IMR-90 (cell line): ENCODE results near the gene RAPSN.

Experiments used
- CEBPB ChIP-seq: IDR thresholded peaks from 2 replicates; pipeline ENCODE4 v1.6.1; 2012; ENCODE audit warnings: low read depth, low read length, improper control_type of control experiment
- FOS ChIP-seq: fragments of 150-350 bp; IDR thresholded peaks from 2 replicates; pipeline ENCODE4 v1.6.1; 2016; ENCODE audit warnings: low read depth, low read length
- MXI1 ChIP-seq: IDR thresholded peaks from 2 replicates; pipeline ENCODE4 v1.6.1; 2012; ENCODE audit warnings: low read depth, mild to moderate bottlenecking, low read length, moderate library complexity, borderline replicate concordance
- POLR2A ChIP-seq: IDR thresholded peaks from 2 replicates; pipeline ENCODE4 v1.6.1; 2012; ENCODE audit warnings: mild to moderate bottlenecking, low read depth, low read length
- RAD21 ChIP-seq: IDR thresholded peaks from 2 replicates; pipeline ENCODE4 v1.6.1; 2012; ENCODE audit warnings: low read length, improper control_type of control experiment
- RCOR1 ChIP-seq: IDR thresholded peaks from 2 replicates; pipeline ENCODE4 v1.6.1; 2012; ENCODE audit warnings: mild to moderate bottlenecking, low read length, improper control_type of control experiment; ENCODE audit not compliant: insufficient replicate concordance
- RFX5 ChIP-seq: IDR thresholded peaks from 2 replicates; pipeline ENCODE4 v1.8.0; 2012; ENCODE audit warnings: low read depth, mild to moderate bottlenecking, low read length, moderate library complexity
- SMC3 ChIP-seq: fragments of 150-350 bp; IDR thresholded peaks from 2 replicates; pipeline ENCODE4 v1.6.1; 2016; ENCODE audit warnings: low read depth, mild to moderate bottlenecking, antibody characterized with exemption, low read length, moderate library complexity
- USF2 ChIP-seq: fragments of 150-350 bp; IDR thresholded peaks from 2 replicates; pipeline ENCODE4 v1.6.1; 2017; ENCODE audit warnings: mild to moderate bottlenecking, antibody characterized with exemption, low read length, low read depth
- TF ChIP-seq, protein P1 (sequence below): conservative IDR thresholded peaks from 2 replicates; pipeline ENCODE4 v1.5.1; 2012; ENCODE audit warnings: mild to moderate bottlenecking, low read depth, low read length, improper control_type of control experiment
- TF ChIP-seq, protein P2 (sequence below): fragments of 150-350 bp; IDR thresholded peaks from 2 replicates; pipeline ENCODE4 v1.6.1; 2016; ENCODE audit warnings: low read depth, mild to moderate bottlenecking, low read length, moderate library complexity, borderline replicate concordance

DNA sequence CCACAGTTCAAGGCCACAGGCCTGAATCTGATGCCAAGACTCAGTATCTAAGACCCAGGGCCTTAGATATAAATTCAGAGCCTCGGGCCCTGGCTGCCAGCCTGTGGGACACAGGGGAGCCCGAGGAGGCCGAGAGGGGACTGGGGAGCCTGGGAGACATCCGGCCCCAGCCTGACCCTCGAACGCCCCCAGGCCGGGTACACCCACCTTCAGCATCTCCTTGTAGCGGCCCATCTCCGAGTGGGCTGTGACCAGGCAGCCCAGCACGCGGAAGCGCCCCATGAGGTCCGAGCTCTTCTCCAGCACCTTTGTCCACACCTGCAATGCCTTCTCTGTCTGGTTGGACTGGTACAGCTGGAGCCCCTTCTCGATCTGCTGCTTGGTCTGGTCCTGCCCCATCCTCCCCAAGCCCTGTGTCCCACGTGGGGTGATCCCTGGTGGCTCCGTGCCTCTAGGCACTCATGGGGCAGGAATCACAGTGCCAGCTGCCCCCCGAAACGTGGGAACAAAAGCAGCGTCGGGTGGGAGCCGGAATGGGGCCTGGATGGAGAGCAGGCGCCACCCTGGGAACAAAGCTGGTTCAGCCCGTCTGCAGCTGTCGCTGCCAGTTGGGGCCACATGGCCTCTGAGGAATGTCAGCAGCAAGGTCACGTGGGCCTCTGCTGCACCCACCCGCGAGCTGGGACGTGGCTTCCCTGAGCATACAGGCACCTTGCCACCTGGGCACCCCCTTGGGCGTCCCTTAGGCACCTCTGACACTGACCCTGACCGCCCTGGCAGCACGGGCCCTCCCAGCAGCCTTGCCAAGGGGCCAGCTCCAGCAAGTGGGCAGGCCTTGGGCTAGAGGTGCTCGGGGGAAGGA is at the start of gene RAPSN:
- TF ChIP-seq FOS (no peak), POLR2A (no peak), RFX5 (no peak), RCOR1 (no peak), USF2 (no peak), MXI1 (no peak), RAD21 (no peak), SMC3 (no peak), CEBPB (no peak)
- TF ChIP-seq, protein P1, sequence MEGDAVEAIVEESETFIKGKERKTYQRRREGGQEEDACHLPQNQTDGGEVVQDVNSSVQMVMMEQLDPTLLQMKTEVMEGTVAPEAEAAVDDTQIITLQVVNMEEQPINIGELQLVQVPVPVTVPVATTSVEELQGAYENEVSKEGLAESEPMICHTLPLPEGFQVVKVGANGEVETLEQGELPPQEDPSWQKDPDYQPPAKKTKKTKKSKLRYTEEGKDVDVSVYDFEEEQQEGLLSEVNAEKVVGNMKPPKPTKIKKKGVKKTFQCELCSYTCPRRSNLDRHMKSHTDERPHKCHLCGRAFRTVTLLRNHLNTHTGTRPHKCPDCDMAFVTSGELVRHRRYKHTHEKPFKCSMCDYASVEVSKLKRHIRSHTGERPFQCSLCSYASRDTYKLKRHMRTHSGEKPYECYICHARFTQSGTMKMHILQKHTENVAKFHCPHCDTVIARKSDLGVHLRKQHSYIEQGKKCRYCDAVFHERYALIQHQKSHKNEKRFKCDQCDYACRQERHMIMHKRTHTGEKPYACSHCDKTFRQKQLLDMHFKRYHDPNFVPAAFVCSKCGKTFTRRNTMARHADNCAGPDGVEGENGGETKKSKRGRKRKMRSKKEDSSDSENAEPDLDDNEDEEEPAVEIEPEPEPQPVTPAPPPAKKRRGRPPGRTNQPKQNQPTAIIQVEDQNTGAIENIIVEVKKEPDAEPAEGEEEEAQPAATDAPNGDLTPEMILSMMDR, result no peak
- TF ChIP-seq, protein P2, sequence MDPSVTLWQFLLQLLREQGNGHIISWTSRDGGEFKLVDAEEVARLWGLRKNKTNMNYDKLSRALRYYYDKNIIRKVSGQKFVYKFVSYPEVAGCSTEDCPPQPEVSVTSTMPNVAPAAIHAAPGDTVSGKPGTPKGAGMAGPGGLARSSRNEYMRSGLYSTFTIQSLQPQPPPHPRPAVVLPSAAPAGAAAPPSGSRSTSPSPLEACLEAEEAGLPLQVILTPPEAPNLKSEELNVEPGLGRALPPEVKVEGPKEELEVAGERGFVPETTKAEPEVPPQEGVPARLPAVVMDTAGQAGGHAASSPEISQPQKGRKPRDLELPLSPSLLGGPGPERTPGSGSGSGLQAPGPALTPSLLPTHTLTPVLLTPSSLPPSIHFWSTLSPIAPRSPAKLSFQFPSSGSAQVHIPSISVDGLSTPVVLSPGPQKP, result no peak
